Mucosa of descending colon (tissue), 3 donors: ENCODE data around the gene SYNPO. TPM values are rescaled to one million over a fixed set of nuclear protein-coding genes. Genes with fewer than 3 reads are reported as not detected.

ENCODE experiments used
- ATAC-seq: fragments of 200-7000 bp; cut with Tn5 transposase; one replicate; pipeline ENCODE4 v1.9.1; 2020; ENCODE audit warnings: mild to moderate bottlenecking, moderate library complexity
- DNase-seq, 3 donors: peaks; one replicate each; pipeline ENCODE4 v3.0.0-alpha.2; 2020
- H3K36me3 ChIP-seq: fragments of 200-600 bp; one replicate; pipeline ENCODE4 v1.8.0; 2021; ENCODE audit warnings: low read depth, mild to moderate bottlenecking
- H3K4me1 ChIP-seq: fragments of 200-600 bp; one replicate; pipeline ENCODE4 v1.8.0; 2021; ENCODE audit warnings: low read depth, mild to moderate bottlenecking
- H3K4me3 ChIP-seq: fragments of 200-600 bp; one replicate; pipeline ENCODE4 v1.8.0; 2021; ENCODE audit warnings: mild to moderate bottlenecking
- H3K9me3 ChIP-seq: fragments of 200-600 bp; one replicate; pipeline ENCODE4 v1.8.0; 2021; ENCODE audit warnings: mild to moderate bottlenecking
- CTCF ChIP-seq: fragments of 200-600 bp; IDR thresholded peaks from one replicate; pipeline ENCODE4 v1.8.0; 2022; ENCODE audit warnings: antibody characterized with exemption, mild to moderate bottlenecking
- intact Hi-C, 2 donors: fragments of 100-400 bp; cut with DNase I in 1 of 2; cut with micrococcal nuclease in 1 of 2; formaldehyde crosslinking; loops; one replicate each; pipeline versions ENCODE4 v1.11.0 to v1.11.1; 2022; cut with DNase I, micrococcal nuclease
- total RNA-seq, 3 donors: library from RNA; stranded (reverse); fragmentation: NEBNext Ultra II Directional in 2 of 3; extraction: Animal tissue kit (Norgen Biotek cat#: 25700) in 2 of 3; gene quantifications; one replicate each; pipeline versions ENCODE4 v1.2.1 to v1.2.4, GENCODE V29; 2021 to 2023
- donor health status: DM: no; HTN: no; CAD: no; lungs with moderate emphysema.
- donor health status: DM: no; HTN: no; CAD: no.
- donor health status: DM: no; HTN: yes; CAD: no.

The SYNPO gene
- total RNA-seq, 3 donors from 2014 or later = 62.9 to 73.6 (median 63.9) TPM

- Histone ChIP-seq H3K9me3 (no peaks in the 10 kb centered on the region), H3K36me3 (no peaks in the 10 kb centered on the region), H3K4me1 (peaks cover 9% of the 10 kb centered on the region), H3K4me3 (no peak overlapping the region)
- DNase-seq (no peak), ATAC-seq (no peak)
- TF ChIP-seq CTCF = no peak
- intact Hi-C loops = no loop called here
Measured at GRCh38 chr5:150641824-150642566, 1.5 kb downstream of the SYNPO start.

- no peak for TF ChIP-seq CTCF
- DNase-seq (peak in 1 of 3 donors; percentile 53), ATAC-seq (peak; percentile 34)
- no peaks in the 10 kb centered on the region for H3K36me3 ChIP-seq
- H3K4me1 ChIP-seq = peaks cover 9% of the 10 kb centered on the region
- H3K9me3 ChIP-seq = no peaks in the 10 kb centered on the region
- no peak overlapping the region for H3K4me3 ChIP-seq
- intact Hi-C loops = no loop called here
Measured at GRCh38 chr5:150642567-150642927, 2.1 kb downstream of the SYNPO start.

GRCh38 chr5:150642991-150643710 lies 2.7 kb downstream of the SYNPO start:
- DNase-seq = no peak
- H3K36me3 ChIP-seq = no peaks in the 10 kb centered on the region
- peaks cover 9% of the 10 kb centered on the region for H3K4me1 ChIP-seq
- no peak for ATAC-seq
- H3K4me3 ChIP-seq = no peak overlapping the region
- no peak for TF ChIP-seq CTCF
- intact Hi-C loops = no loop called here
- no peaks in the 10 kb centered on the region for H3K9me3 ChIP-seq

GRCh38 chr5:150644058-150644457 lies 3.6 kb downstream of the SYNPO start:
- DNase-seq (no peak), ATAC-seq (no peak)
- intact Hi-C loops = no loop called here
- H3K36me3 ChIP-seq = no peaks in the 10 kb centered on the region
- no peaks in the 10 kb centered on the region for H3K9me3 ChIP-seq
- peaks cover 9% of the 10 kb centered on the region for H3K4me1 ChIP-seq
- no peak overlapping the region for H3K4me3 ChIP-seq
- TF ChIP-seq CTCF = no peak

GRCh38 chr5:150644514-150644913 lies 4.1 kb downstream of the SYNPO start:
- H3K9me3 ChIP-seq = no peaks in the 10 kb centered on the region
- no peaks in the 10 kb centered on the region for H3K36me3 ChIP-seq
- no peak for TF ChIP-seq CTCF
- ATAC-seq (no peak), DNase-seq (no peak)
- intact Hi-C loops = no loop called here
- no peak overlapping the region for H3K4me3 ChIP-seq
- H3K4me1 ChIP-seq = peaks cover 9% of the 10 kb centered on the region
